ENCODE data around the gene OR10A4. TPM values are rescaled to one million over a fixed set of nuclear protein-coding genes. Genes with fewer than 3 reads are reported as not detected.
"Not testable (repeated sequence)": the region's sequence is repeated elsewhere in the genome, so short reads cannot be mapped to it uniquely, and the experiment has no call there.

Gene OR10A4
- total and polyA plus RNA-seq, 4 experiments from 2014 or later, result not detected

DNA sequence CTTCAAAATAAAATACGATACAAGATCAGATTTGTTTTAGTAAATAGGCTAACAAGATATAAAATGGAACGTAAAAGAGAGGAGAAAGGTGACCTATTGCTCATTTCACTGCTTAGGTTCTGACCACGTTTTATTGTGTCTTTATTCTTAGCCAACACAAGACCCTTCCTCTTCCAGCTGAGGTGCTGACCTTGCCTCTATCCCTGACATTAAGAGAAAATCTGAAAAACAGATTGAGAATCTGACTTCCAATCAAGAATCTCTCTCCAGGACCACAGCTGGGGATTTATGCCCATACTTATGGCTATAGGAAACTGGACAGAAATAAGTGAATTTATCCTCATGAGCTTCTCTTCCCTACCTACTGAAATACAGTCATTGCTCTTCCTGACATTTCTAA is 31.0 kb upstream of the OR10A4 start, which contains the start of gene OR10A5:
Gene OR10A5 (plus strand): TSS at position 301 of the 400 bp plus-strand sequence. CDS start 0 bp downstream, at position 301.
- H3K4me1 Mint-ChIP-seq, result no peaks in the 10 kb centered on the region
- intact Hi-C loops (cut with micrococcal nuclease), result no loop called here

GRCh38 chr11:6850526-6850925 is 25.9 kb upstream of the OR10A4 start:
- no peaks in the 10 kb centered on the region for H3K4me1 ChIP-seq (ENCODE audit: insufficient read depth, low read length)
- Mint-ChIP-seq H3K36me3 (no peaks in the 10 kb centered on the region), H3K4me1 (no peaks in the 10 kb centered on the region), H3K27ac (peak overlapping the region in 1 of 7 donors; percentile 75), H3K4me3 (no peak overlapping the region), H3K9me3 (peaks cover 0 to 23% (median 10%) of the 10 kb centered on the region in 8 donors), H3K27me3 (peaks cover 11 to 12% of the 10 kb centered on the region in 2 donors)
- ChIA-PET POLR2A (ENCODE audit: partially characterized antibody) (no interaction called here), CTCF (ENCODE audit: partially characterized antibody) (no interaction called here)
- no peaks in the 10 kb centered on the region for H3K36me3 ChIP-seq (ENCODE audit: insufficient read depth, low read length)
- no peak overlapping the region for H3K4me3 ChIP-seq (ENCODE audit: low read length in 2 of 2)
- H3K27me3 ChIP-seq (ENCODE audit: insufficient read depth, low read length), result no peaks in the 10 kb centered on the region
- no peaks in the 10 kb centered on the region for H3K9me3 ChIP-seq (ENCODE audit: control insufficient read depth in 1 of 2, low read length in 2 of 2)
- no peak for DNase-seq
- H3K27ac ChIP-seq (ENCODE audit: low read depth, low read length), result no peak overlapping the region
- intact Hi-C loops (cut with micrococcal nuclease), result no loop called here

More for the DNA sequence above, 31.0 kb upstream of the OR10A4 start, which contains the start of gene OR10A5:
- Mint-ChIP-seq H3K27me3 (peaks cover 15 to 20% of the 10 kb centered on the region in 2 donors), H3K27ac (no peak within 1 kb of the TSS), H3K36me3 (no peaks in the 10 kb centered on the region), H3K4me3 (no peak within 1 kb of the TSS), H3K9me3 (peaks cover 0 to 6% (median 0%) of the 10 kb centered on the region in 8 donors)
- Histone ChIP-seq H3K9me3 (ENCODE audit: control insufficient read depth in 1 of 2, low read length in 2 of 2) (no peaks in the 10 kb centered on the region), H3K36me3 (ENCODE audit: insufficient read depth, low read length) (no peaks in the 10 kb centered on the region), H3K27ac (ENCODE audit: low read depth, low read length) (no peak within 1 kb of the TSS), H3K4me3 (ENCODE audit: low read length in 2 of 2) (no peak within 1 kb of the TSS), H3K27me3 (ENCODE audit: insufficient read depth, low read length) (no peaks in the 10 kb centered on the region), H3K4me1 (ENCODE audit: insufficient read depth, low read length) (no peaks in the 10 kb centered on the region)
- ChIA-PET POLR2A (ENCODE audit: partially characterized antibody) (no interaction called here), CTCF (ENCODE audit: partially characterized antibody) (no interaction called here)
- DNase-seq, result no peak

GRCh38 chr11:6854801-6855200 is 21.6 kb upstream of the OR10A4 start:
- DNase-seq; CTCF ChIA-PET (ENCODE audit: partially characterized antibody); H3K27me3 Mint-ChIP-seq; H3K27ac ChIP-seq (ENCODE audit: low read depth, low read length); H3K36me3 Mint-ChIP-seq; H3K27me3 ChIP-seq (ENCODE audit: insufficient read depth, low read length); intact Hi-C loops (cut with micrococcal nuclease); H3K4me3 Mint-ChIP-seq; H3K4me3 ChIP-seq (ENCODE audit: low read length in 2 of 2); H3K9me3 ChIP-seq (ENCODE audit: control insufficient read depth in 1 of 2, low read length in 2 of 2); H3K4me1 Mint-ChIP-seq; H3K27ac Mint-ChIP-seq; POLR2A ChIA-PET (ENCODE audit: partially characterized antibody); H3K36me3 ChIP-seq (ENCODE audit: insufficient read depth, low read length); H3K4me1 ChIP-seq (ENCODE audit: insufficient read depth, low read length): not testable (repeated sequence)
- H3K9me3 Mint-ChIP-seq, result peaks cover 0 to 29% (median 15%) of the 10 kb centered on the region in 8 donors

DNA sequence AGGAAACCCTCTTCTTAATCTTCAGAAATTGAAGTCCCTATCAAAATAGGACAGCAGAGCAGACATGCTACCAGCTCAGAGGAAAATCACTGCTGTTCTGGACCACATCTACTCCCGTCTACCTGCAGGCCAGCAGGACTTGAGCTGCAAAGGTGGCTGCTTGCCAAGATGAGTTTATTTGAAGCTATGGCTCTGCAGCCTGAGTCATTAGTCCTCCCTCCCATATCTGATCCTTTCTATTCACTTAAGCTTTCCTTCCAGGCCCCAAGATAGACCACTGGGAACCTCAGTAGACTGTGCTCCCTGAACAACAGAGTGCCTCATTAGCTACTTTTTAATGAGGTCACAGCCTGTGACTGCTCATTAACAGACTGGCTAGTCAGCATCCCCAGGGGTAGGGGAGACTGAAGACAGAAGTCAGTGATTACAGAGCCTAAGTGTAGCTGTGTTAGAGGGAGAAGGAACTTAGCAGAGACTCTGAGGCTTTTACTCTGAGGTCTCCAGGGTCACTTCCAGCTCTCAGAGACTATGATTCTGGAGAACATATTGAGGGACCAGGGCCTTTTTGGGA is 20.4 kb upstream of the OR10A4 start:
- Histone ChIP-seq H3K27me3 (ENCODE audit: insufficient read depth, low read length) (no peaks in the 10 kb centered on the region), H3K4me1 (ENCODE audit: insufficient read depth, low read length) (no peaks in the 10 kb centered on the region), H3K4me3 (ENCODE audit: low read length in 2 of 2) (no peak overlapping the region), H3K9me3 (ENCODE audit: control insufficient read depth in 1 of 2, low read length in 2 of 2) (no peaks in the 10 kb centered on the region), H3K36me3 (ENCODE audit: insufficient read depth, low read length) (no peaks in the 10 kb centered on the region), H3K27ac (ENCODE audit: low read depth, low read length) (no peak overlapping the region)
- Mint-ChIP-seq H3K9me3 (peaks cover 0 to 25% (median 13%) of the 10 kb centered on the region in 8 donors), H3K27me3 (peaks cover under 1 to 4% of the 10 kb centered on the region in 2 donors), H3K27ac (no peak overlapping the region), H3K4me1 (no peaks in the 10 kb centered on the region), H3K4me3 (no peak overlapping the region), H3K36me3 (no peaks in the 10 kb centered on the region)
- ChIA-PET POLR2A (ENCODE audit: partially characterized antibody) (no interaction called here), CTCF (ENCODE audit: partially characterized antibody) (no interaction called here)
- no peak for DNase-seq
- intact Hi-C loops (cut with micrococcal nuclease), result no loop called here

DNA sequence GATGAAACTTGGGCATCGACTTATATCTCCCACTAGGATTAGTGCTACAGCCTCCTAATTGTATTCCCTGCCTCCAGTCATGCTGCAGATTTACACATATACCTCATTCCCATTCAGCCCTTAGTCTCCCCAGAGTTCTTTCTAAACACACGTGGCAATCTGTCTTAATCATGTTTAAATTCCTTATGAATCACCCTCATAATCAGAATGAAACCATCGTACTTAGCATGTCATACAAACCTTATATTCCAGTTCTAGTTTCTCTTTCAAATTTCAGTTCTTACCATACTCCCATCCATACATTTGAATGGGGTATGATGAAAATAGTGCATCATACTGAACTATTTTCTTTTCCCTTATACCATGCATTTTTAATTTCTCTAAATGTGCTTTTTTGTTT is 19.6 kb upstream of the OR10A4 start:
- Mint-ChIP-seq H3K36me3 (no peaks in the 10 kb centered on the region), H3K9me3 (peaks cover 0 to 21% (median 13%) of the 10 kb centered on the region in 8 donors), H3K4me3 (no peak overlapping the region), H3K27ac (no peak overlapping the region), H3K4me1 (no peaks in the 10 kb centered on the region), H3K27me3 (peaks cover 5 to 7% of the 10 kb centered on the region in 2 donors)
- Histone ChIP-seq H3K9me3 (ENCODE audit: control insufficient read depth in 1 of 2, low read length in 2 of 2) (no peaks in the 10 kb centered on the region), H3K27me3 (ENCODE audit: insufficient read depth, low read length) (no peaks in the 10 kb centered on the region), H3K36me3 (ENCODE audit: insufficient read depth, low read length) (no peaks in the 10 kb centered on the region), H3K27ac (ENCODE audit: low read depth, low read length) (no peak overlapping the region), H3K4me3 (ENCODE audit: low read length in 2 of 2) (no peak overlapping the region), H3K4me1 (ENCODE audit: insufficient read depth, low read length) (no peaks in the 10 kb centered on the region)
- POLR2A ChIA-PET (ENCODE audit: partially characterized antibody), result no interaction called here
- intact Hi-C loops (cut with micrococcal nuclease), result no loop called here
- CTCF ChIA-PET (ENCODE audit: partially characterized antibody), result no interaction called here
- DNase-seq, result no peak

DNA sequence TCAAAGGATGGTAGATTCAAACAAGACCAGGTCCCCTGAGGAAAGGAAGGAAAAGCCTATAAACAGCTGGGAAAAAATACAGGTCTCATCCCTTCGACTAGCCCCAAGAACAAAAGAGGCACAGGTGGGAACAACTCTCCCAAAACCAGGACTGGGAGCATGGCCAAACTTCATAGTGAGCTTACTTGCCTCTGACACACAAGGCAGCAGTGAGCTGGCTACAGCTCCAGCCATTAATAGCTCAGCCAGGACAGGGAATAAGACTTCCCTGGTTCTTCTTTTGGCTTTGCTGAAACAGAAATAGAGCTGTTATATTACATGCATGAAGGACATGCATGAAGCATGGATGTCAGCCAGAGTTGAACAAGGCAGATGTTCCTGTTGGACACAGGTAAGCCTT is 13.5 kb upstream of the OR10A4 start, which contains the start of gene OR10A2:
Gene OR10A2 (plus strand): TSS at position 97 of the 400 bp plus-strand sequence. CDS start 6,698 bp downstream, outside the sequence.
- H3K27ac Mint-ChIP-seq, result no peak within 1 kb of the TSS

GRCh38 chr11:6864438-6864837 is 12.0 kb upstream of the OR10A4 start:
- CTCF ChIA-PET (ENCODE audit: partially characterized antibody), result no interaction called here
- no peaks in the 10 kb centered on the region for H3K27me3 ChIP-seq (ENCODE audit: insufficient read depth, low read length)

More for the DNA sequence above, 13.5 kb upstream of the OR10A4 start, which contains the start of gene OR10A2:
- intact Hi-C loops (cut with micrococcal nuclease), result no loop called here
- Mint-ChIP-seq H3K36me3 (no peaks in the 10 kb centered on the region), H3K4me3 (no peak within 1 kb of the TSS), H3K27me3 (peaks cover 7 to 8% of the 10 kb centered on the region in 2 donors), H3K9me3 (peaks cover 0 to 8% (median 5%) of the 10 kb centered on the region in 8 donors), H3K4me1 (no peaks in the 10 kb centered on the region)
- CTCF ChIA-PET (ENCODE audit: partially characterized antibody), result interaction anchor here (0.7 to 2.1 kb wide), 2 partner anchors 13 to 51 kb away, joined by 4 to 6 read pairs; no protein-coding TSS in a partner anchor
- POLR2A ChIA-PET (ENCODE audit: partially characterized antibody), result no interaction called here
- H3K27me3 ChIP-seq (ENCODE audit: insufficient read depth, low read length), result no peaks in the 10 kb centered on the region
- H3K36me3 ChIP-seq (ENCODE audit: insufficient read depth, low read length), result no peaks in the 10 kb centered on the region
- H3K4me1 ChIP-seq (ENCODE audit: insufficient read depth, low read length), result no peaks in the 10 kb centered on the region
- H3K4me3 ChIP-seq (ENCODE audit: low read length in 2 of 2), result no peak within 1 kb of the TSS
- no peaks in the 10 kb centered on the region for H3K9me3 ChIP-seq (ENCODE audit: control insufficient read depth in 1 of 2, low read length in 2 of 2)
- no peak for DNase-seq
- H3K27ac ChIP-seq (ENCODE audit: low read depth, low read length), result no peak within 1 kb of the TSS

More at GRCh38 chr11:6864438-6864837, 12.0 kb upstream of the OR10A4 start:
- peaks cover 7% of the 10 kb centered on the region in 2 donors for H3K27me3 Mint-ChIP-seq
- no peak overlapping the region for H3K4me3 Mint-ChIP-seq
- POLR2A ChIA-PET (ENCODE audit: partially characterized antibody), result no interaction called here
- H3K4me1 Mint-ChIP-seq, result no peaks in the 10 kb centered on the region
- H3K9me3 Mint-ChIP-seq, result peaks cover 0 to 6% (median 4%) of the 10 kb centered on the region in 8 donors
- no peak overlapping the region for H3K27ac Mint-ChIP-seq
- no peak overlapping the region for H3K27ac ChIP-seq (ENCODE audit: low read depth, low read length)
- no peaks in the 10 kb centered on the region for H3K9me3 ChIP-seq (ENCODE audit: control insufficient read depth in 1 of 2, low read length in 2 of 2)
- H3K36me3 Mint-ChIP-seq, result no peaks in the 10 kb centered on the region
- DNase-seq, result no peak
- no peaks in the 10 kb centered on the region for H3K4me1 ChIP-seq (ENCODE audit: insufficient read depth, low read length)
- intact Hi-C loops (cut with micrococcal nuclease), result no loop called here
- no peaks in the 10 kb centered on the region for H3K36me3 ChIP-seq (ENCODE audit: insufficient read depth, low read length)
- H3K4me3 ChIP-seq (ENCODE audit: low read length in 2 of 2), result no peak overlapping the region
